GM12864 (cell line): ENCODE results near the gene HNRNPF.

Experiments used
- DNase-seq: peaks from one replicate; pipeline ENCODE4 v3.0.0-alpha.2; 2011; ENCODE audit warnings: low read depth
- H3K4me3 ChIP-seq: 2 replicates; pipeline ENCODE4 v1.5.1; 2011; ENCODE audit warnings: mild to moderate bottlenecking, low read depth, low read length, control low read depth
- TF ChIP-seq, protein P1 (sequence below): IDR thresholded peaks from 2 replicates; pipeline ENCODE4 v1.5.1; 2011; ENCODE audit warnings: low read depth, mild to moderate bottlenecking, moderate library complexity, low read length, control low read depth, inconsistent platforms; ENCODE audit errors: missing control alignments

Gene HNRNPF

DNA sequence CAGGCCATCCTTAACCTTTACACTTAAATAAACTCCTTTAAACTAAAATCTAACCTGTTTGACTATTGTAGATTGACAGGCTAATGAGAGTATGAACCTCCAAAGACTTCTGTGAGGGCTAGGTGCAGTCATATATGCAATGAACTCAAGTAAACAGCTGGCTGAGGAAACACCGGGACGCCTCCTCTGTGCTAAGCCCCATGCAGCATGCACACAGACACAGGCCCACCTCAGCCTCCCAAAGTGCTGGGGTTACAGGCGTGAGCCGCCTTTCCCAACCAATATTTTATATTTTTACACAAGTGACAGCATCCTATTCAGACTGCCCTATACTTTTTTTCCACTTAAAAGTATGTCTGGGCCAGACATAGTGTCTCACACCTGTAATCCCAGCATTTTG lies 39.1 kb downstream of the HNRNPF start:
- TF ChIP-seq, protein P1, sequence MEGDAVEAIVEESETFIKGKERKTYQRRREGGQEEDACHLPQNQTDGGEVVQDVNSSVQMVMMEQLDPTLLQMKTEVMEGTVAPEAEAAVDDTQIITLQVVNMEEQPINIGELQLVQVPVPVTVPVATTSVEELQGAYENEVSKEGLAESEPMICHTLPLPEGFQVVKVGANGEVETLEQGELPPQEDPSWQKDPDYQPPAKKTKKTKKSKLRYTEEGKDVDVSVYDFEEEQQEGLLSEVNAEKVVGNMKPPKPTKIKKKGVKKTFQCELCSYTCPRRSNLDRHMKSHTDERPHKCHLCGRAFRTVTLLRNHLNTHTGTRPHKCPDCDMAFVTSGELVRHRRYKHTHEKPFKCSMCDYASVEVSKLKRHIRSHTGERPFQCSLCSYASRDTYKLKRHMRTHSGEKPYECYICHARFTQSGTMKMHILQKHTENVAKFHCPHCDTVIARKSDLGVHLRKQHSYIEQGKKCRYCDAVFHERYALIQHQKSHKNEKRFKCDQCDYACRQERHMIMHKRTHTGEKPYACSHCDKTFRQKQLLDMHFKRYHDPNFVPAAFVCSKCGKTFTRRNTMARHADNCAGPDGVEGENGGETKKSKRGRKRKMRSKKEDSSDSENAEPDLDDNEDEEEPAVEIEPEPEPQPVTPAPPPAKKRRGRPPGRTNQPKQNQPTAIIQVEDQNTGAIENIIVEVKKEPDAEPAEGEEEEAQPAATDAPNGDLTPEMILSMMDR, result no peak
- no peak overlapping the region for H3K4me3 ChIP-seq
- no peak for DNase-seq

DNA sequence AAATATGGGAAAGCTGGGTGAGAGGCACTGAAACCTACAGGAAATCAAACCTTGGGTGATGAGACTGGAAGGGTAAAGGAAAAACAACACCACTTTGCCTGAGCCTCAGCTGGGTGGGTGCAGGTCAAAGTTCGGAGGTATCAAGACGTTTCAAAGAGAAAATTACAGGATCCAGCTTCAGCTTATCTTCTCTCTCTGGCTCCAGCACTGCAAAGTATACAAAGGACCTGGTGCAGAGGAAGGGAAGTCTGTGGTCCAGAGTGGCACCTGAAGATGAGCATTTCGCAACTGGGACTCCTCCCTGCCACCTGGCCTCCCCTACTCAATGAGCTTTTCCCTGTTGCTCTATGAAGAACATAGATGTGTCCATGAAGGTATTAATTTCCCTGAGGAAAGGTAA lies 44.0 kb downstream of the HNRNPF start:
- H3K4me3 ChIP-seq, result no peak overlapping the region
- TF ChIP-seq, protein P1, result no peak
- no peak for DNase-seq

DNA sequence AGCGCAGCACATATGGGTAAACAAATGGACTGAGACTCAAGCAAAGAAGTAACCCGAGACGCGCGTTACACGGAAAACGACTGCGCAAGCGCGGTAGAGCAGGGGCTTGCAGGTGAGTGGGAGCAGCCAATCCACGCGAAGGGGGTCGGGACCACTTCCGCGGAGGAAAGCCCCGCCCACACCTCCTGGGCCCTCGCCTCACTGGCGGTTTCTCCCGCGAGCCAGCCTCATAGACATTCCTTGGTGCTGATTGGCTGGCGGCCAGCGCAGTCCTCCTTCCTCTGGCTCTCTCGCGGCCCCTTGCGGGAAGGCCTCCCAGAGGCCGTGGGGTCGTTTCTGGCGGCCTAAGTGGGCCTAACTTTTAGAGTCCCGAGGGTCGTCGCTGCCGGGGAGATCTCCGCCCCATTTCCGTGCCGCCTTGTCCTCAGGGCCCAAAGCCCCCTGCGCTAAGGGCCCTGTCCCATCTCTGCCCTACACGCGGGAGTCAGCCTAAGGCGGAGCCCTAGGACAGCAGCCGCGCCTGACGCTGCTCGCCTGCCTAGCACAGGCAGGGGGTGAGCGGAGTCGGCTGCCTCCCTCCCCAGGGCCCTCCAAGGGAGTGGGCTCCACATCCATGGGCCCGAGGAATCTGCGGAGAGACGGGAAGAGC lies 46.7 kb downstream of the HNRNPF start:
- peak; percentile 93 for DNase-seq
- TF ChIP-seq, protein P1, result peak; percentile 48
- H3K4me3 ChIP-seq, result peak overlapping the region; percentile 68

DNA sequence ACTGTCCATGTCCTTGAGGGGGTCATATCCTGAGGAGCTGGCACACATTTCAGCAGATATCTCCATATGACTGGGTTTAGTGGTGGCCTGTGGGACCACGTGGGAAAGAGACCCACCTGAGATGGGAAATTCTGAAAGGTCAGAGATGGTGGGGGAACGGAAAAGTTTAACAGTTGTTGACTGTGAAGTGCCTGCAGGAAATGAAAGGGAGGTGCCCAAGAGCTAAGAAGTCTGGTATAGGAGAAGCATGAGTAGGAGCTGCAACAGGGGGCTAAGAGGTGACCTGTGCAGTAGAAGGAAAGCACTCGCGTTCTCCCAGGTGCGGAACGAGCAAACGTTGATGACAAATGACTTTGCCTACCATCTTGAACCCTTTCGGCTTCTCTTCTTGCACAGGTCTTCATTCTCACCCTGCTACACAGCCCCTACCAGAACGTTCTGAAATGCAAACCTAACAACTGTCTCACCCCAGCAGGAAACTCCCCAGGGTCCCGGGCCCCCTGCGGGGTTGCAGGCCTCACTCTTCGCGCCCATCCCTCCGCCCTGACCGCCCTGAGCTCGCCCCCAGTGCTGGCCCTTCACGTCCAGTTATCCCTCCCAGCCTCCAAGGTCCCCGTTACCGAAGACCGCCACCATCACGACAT lies 47.3 kb downstream of the HNRNPF start:
- peak overlapping the region; percentile 68 for H3K4me3 ChIP-seq
- TF ChIP-seq, protein P1, result no peak

DNA sequence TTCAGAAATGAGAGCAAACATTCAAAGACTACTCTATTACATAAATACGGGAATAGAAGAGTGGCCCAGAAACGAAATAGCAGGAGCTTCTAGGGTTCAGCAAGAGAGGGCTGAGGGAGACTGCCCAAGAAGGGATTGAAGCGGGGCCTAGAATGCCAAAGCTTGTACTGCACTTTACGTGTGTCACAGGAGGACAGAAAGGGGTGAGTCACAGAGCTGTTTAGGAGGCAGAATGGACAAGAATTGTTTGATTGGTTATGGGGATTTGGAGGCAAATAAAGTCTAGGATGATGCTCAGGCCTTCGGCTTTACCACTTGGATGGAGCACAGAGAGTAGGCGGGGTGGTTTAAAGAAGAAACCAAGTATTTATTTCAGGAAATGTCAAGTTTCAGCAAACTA lies 48.9 kb downstream of the HNRNPF start:
- no peak overlapping the region for H3K4me3 ChIP-seq
- no peak for DNase-seq
- TF ChIP-seq, protein P1, result no peak

More for the DNA sequence above, 47.3 kb downstream of the HNRNPF start:
- no peak for DNase-seq

DNA sequence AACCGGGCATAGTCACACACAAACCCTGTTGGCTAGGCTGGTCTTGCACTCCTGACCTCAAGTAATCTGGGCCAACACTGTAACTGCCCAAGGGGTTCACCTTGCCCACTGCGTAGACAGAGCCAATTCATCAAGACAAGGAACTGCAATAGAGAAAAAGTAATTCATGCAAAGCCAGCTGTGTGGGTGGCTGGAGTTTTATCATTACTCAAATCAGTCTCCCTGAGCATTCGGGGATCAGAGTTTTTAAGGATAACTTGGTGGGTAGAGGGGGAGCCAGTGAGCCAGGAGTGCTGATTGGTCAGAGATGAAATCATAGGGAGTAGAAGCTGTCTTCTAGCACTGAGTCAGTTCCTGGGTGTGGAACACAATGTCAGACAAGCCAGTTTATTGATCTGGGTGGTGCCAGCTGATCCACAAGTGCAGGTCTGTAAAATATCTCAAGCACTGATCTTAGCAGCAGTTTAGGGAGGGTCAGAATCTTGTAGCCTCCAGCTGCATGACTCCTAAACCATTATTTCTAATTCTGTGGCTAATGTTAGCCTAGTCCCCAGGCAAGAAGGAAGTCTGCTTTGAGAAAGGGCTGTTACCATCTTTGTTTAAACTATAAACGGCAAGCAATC lies 53.1 kb downstream of the HNRNPF start:
- DNase-seq, result no peak
- H3K4me3 ChIP-seq, result no peak overlapping the region
- TF ChIP-seq, protein P1, result no peak
